CD14-positive monocyte (primary cell): ENCODE results near the gene BANK1. TPM values are rescaled to one million over a fixed set of nuclear protein-coding genes. Genes with fewer than 3 reads are reported as not detected.

Experiments
- DNase-seq, 3 donors: peaks; one replicate each; pipeline ENCODE4 v3.0.0-alpha.2; 2011 to 2022
- H2AFZ ChIP-seq: 2 replicates; pipeline ENCODE4 v1.6.0; 2012; ENCODE audit warnings: mild to moderate bottlenecking, low read depth, low read length, inconsistent platforms; ENCODE audit not compliant: insufficient read depth, poor library complexity, severe bottlenecking
- H3K27ac ChIP-seq, 2 donors: 1 replicate in 1 of 2; 2 replicates in 1 of 2; pipeline ENCODE4 v1.5.1; 2012 to 2013; ENCODE audit warnings: low read length in 2 of 2, control low read depth in 1 of 2, inconsistent platforms in 1 of 2, low read depth in 1 of 2, mild to moderate bottlenecking in 1 of 2
- H3K27me3 ChIP-seq, 2 donors: one replicate each; pipeline versions ENCODE4 v1.6.0 to v1.6.1; 2011 to 2013; ENCODE audit warnings: low read length in 2 of 2; ENCODE audit not compliant: control insufficient read depth in 2 of 2, insufficient read depth in 2 of 2
- H3K36me3 ChIP-seq, 2 donors: replicated peaks in 1 of 2; 1 replicate in 1 of 2; 2 replicates in 1 of 2; pipeline versions ENCODE4 v1.5.1 to v1.6.1; 2012 to 2013; ENCODE audit warnings: low read length in 2 of 2, control low read depth in 1 of 2, inconsistent platforms in 1 of 2, mild to moderate bottlenecking in 1 of 2; ENCODE audit not compliant: insufficient read depth in 2 of 2, control insufficient read depth in 1 of 2
- H3K4me1 ChIP-seq, 2 donors: 1 replicate in 1 of 2; 2 replicates in 1 of 2; pipeline versions ENCODE4 v1.5.1 to v1.6.1; 2012 to 2013; ENCODE audit warnings: low read length in 2 of 2, control low read depth in 1 of 2, inconsistent platforms in 1 of 2, mild to moderate bottlenecking in 1 of 2, moderate library complexity in 1 of 2; ENCODE audit not compliant: insufficient read depth in 2 of 2, control insufficient read depth in 1 of 2
- H3K4me2 ChIP-seq: replicated peaks from 2 replicates; pipeline ENCODE3; 2012; ENCODE audit warnings: low read length, moderate library complexity, mild to moderate bottlenecking; ENCODE audit not compliant: poor library complexity, severe bottlenecking; ENCODE audit errors: extremely low read depth
- H3K4me3 ChIP-seq, 3 experiments: fragments of 200-600 bp in 1 of 3; sonication (generic) in 1 of 3; replicated peaks in 1 of 3; 1 replicate in 2 of 3; 2 replicates in 1 of 3; pipeline ENCODE4 v1.5.1; 2011 to 2013; ENCODE audit warnings: low read length in 3 of 3, mild to moderate bottlenecking in 3 of 3, control low read depth in 2 of 3, low read depth in 2 of 3, inconsistent platforms in 1 of 3, moderate library complexity in 1 of 3
- H3K79me2 ChIP-seq: 2 replicates; pipeline ENCODE4 v1.6.0; 2012; ENCODE audit warnings: mild to moderate bottlenecking, control low read depth, inconsistent platforms, low read length, moderate library complexity; ENCODE audit not compliant: insufficient read depth
- H3K9ac ChIP-seq: 2 replicates; pipeline ENCODE4 v1.6.0; 2017; ENCODE audit warnings: low read length, mild to moderate bottlenecking; ENCODE audit not compliant: insufficient read depth, poor library complexity, severe bottlenecking
- H3K9me3 ChIP-seq, 2 donors: replicated peaks in 1 of 2; 1 replicate in 1 of 2; 2 replicates in 1 of 2; pipeline versions ENCODE4 v1.5.1 to v1.6.1; 2012 to 2013; ENCODE audit warnings: low read length in 2 of 2, control low read depth in 1 of 2; ENCODE audit not compliant: control insufficient read depth in 1 of 2, insufficient read depth in 1 of 2
- H4K20me1 ChIP-seq: 2 replicates; pipeline ENCODE4 v1.6.0; 2012; ENCODE audit warnings: mild to moderate bottlenecking, low read length, control low read depth, moderate library complexity; ENCODE audit not compliant: insufficient read depth
- H3K27ac Mint-ChIP-seq, 7 donors: one replicate each; pipeline ENCODE4 v1.8.0; 2020; ENCODE audit warnings: mild to moderate bottlenecking in 7 of 7, mixed read lengths in 7 of 7, moderate library complexity in 6 of 7, inconsistent platforms in 2 of 7
- H3K27me3 Mint-ChIP-seq, 3 donors: one replicate each; pipeline ENCODE4 v1.8.0; 2021 to 2022; ENCODE audit warnings: low read depth in 3 of 3, mild to moderate bottlenecking in 3 of 3, mixed read lengths in 3 of 3, moderate library complexity in 3 of 3, inconsistent platforms in 1 of 3
- H3K36me3 Mint-ChIP-seq, 2 donors: one replicate each; pipeline ENCODE4 v1.8.0; 2020; ENCODE audit warnings: mixed read lengths in 2 of 2, inconsistent platforms in 1 of 2, mild to moderate bottlenecking in 1 of 2
- H3K4me1 Mint-ChIP-seq: one replicate; pipeline ENCODE4 v1.8.0; 2020; ENCODE audit warnings: mild to moderate bottlenecking, mixed read lengths
- H3K4me3 Mint-ChIP-seq, 2 donors: one replicate each; pipeline ENCODE4 v1.8.0; 2020; ENCODE audit warnings: mild to moderate bottlenecking in 2 of 2, mixed read lengths in 2 of 2, moderate library complexity in 1 of 2
- H3K9me3 Mint-ChIP-seq, 7 donors: one replicate each; pipeline ENCODE4 v1.8.0; 2020 to 2022; ENCODE audit warnings: mixed read lengths in 7 of 7, mild to moderate bottlenecking in 6 of 7, moderate library complexity in 6 of 7, inconsistent platforms in 2 of 7
- CTCF ChIP-seq: fragments of 200-600 bp; IDR thresholded peaks from one replicate; pipeline ENCODE4 v1.8.0; 2022; ENCODE audit warnings: antibody characterized with exemption, mild to moderate bottlenecking
- WGBS: methylation state at CpG from one replicate; pipeline ENCODE4 v1.1.5; 2013; ENCODE audit warnings: missing lambda C conversion rate; ENCODE audit not compliant: insufficient coverage; 5-methylcytosine and 5-hydroxymethylcytosine counted together
- intact Hi-C, 2 donors: fragments of 100-400 bp; cut with micrococcal nuclease; formaldehyde crosslinking; loops; one replicate each; pipeline versions ENCODE4 v1.15.0 to v1.15.1; 2023
- polyA plus RNA-seq, 3 donors: library from polyadenylated mRNA; depleted of rRNA in 1 of 3; unstranded in 2 of 3; stranded (reverse) in 1 of 3; fragments of 300-500 nt in 2 of 3; fragments of >200 nt in 1 of 3; fragmentation: Illumina TruSeq in 2 of 3; gene quantifications; 1 replicate in 2 of 3; 2 replicates in 1 of 3; pipeline ENCODE4 v1.2.3, GENCODE V29; 2012 to 2021

The BANK1 gene
- polyA plus RNA-seq, 3 donors: 2.6 to 5.2 (median 2.9) TPM

- Histone ChIP-seq H3K9me3 (no peaks in the 10 kb centered on the region), H3K9ac (no peak overlapping the region), H3K4me1 (no peaks in the 10 kb centered on the region), H3K36me3 (no peaks in the 10 kb centered on the region), H3K27ac (no peak overlapping the region), H3K27me3 (no peaks in the 10 kb centered on the region), H4K20me1 (no peaks in the 10 kb centered on the region), H2AFZ (no peak overlapping the region), H3K4me3 (no peak overlapping the region), H3K79me2 (no peaks in the 10 kb centered on the region), H3K4me2 (no peak overlapping the region)
- DNase-seq: no peak
- Mint-ChIP-seq H3K9me3 (peaks cover 0 to 5% (median 2%) of the 10 kb centered on the region in 7 donors), H3K27ac (no peak overlapping the region), H3K4me3 (no peak overlapping the region), H3K27me3 (no peaks in the 10 kb centered on the region), H3K4me1 (no peaks in the 10 kb centered on the region), H3K36me3 (no peaks in the 10 kb centered on the region)
- TF ChIP-seq CTCF: no peak
- intact Hi-C loops: no loop called here
- WGBS: 100% methylated on average over 1 of the region's 1 CpG
Measured at GRCh38 chr4:101763576-101763975, 27.0 kb upstream of the BANK1 start.

GRCh38 chr4:101774807-101775206 lies 15.7 kb upstream of the BANK1 start:
- no peak overlapping the region for H3K4me3 Mint-ChIP-seq
- DNase-seq: no peak
- no peaks in the 10 kb centered on the region for H3K4me1 Mint-ChIP-seq
- H3K27me3 Mint-ChIP-seq: peaks cover 0 to 1% (median 0%) of the 10 kb centered on the region in 3 donors
- no peaks in the 10 kb centered on the region for H3K27me3 ChIP-seq
- intact Hi-C loops: no loop called here
- no peaks in the 10 kb centered on the region for H4K20me1 ChIP-seq
- no peak overlapping the region for H3K27ac ChIP-seq
- peaks cover 2 to 20% (median 9%) of the 10 kb centered on the region in 7 donors for H3K9me3 Mint-ChIP-seq
- no peak overlapping the region for H3K4me2 ChIP-seq
- WGBS: 86% methylated on average over 1 of the region's 1 CpG
- H3K4me3 ChIP-seq: no peak overlapping the region
- peaks cover 7 to 11% of the 10 kb centered on the region in 2 donors for H3K9me3 ChIP-seq
- no peak overlapping the region for H3K27ac Mint-ChIP-seq
- H3K79me2 ChIP-seq: no peaks in the 10 kb centered on the region
- H3K36me3 ChIP-seq: no peaks in the 10 kb centered on the region
- no peaks in the 10 kb centered on the region for H3K36me3 Mint-ChIP-seq
- no peaks in the 10 kb centered on the region for H3K4me1 ChIP-seq
- no peak for TF ChIP-seq CTCF
- no peak overlapping the region for H2AFZ ChIP-seq
- no peak overlapping the region for H3K9ac ChIP-seq
